Measurements from ENCODE around the gene LGALS16. TPM values are rescaled to one million over a fixed set of nuclear protein-coding genes. Genes with fewer than 3 reads are reported as not detected.

Gene LGALS16
- total RNA-seq, 1 donor from 2014 or later = not detected

DNA sequence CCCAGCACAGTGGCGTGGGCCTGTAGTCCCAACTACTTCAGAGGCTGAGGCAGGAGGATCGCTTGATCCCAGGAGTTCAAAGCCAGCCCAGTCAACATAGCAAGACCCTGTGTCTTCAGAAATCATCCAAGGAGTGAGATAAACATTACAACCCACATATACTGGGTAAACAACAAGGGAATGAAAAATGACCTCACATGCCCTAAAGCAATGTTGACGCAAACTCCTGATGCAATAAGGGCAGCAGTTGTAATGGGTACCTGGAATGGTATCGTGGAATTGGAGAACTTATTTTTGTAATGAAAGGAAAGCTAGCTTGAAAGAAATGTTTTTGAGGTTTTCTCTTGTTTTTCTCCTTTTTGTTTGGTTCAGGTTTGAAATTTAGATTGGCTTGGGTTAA is 24.5 kb upstream of the LGALS16 start:
- TF ChIP-seq, protein P1, sequence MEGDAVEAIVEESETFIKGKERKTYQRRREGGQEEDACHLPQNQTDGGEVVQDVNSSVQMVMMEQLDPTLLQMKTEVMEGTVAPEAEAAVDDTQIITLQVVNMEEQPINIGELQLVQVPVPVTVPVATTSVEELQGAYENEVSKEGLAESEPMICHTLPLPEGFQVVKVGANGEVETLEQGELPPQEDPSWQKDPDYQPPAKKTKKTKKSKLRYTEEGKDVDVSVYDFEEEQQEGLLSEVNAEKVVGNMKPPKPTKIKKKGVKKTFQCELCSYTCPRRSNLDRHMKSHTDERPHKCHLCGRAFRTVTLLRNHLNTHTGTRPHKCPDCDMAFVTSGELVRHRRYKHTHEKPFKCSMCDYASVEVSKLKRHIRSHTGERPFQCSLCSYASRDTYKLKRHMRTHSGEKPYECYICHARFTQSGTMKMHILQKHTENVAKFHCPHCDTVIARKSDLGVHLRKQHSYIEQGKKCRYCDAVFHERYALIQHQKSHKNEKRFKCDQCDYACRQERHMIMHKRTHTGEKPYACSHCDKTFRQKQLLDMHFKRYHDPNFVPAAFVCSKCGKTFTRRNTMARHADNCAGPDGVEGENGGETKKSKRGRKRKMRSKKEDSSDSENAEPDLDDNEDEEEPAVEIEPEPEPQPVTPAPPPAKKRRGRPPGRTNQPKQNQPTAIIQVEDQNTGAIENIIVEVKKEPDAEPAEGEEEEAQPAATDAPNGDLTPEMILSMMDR (IDR thresholded peaks at IDR 0.05; ENCODE audit: insufficient read depth, low read length, severe bottlenecking) = no peak

DNA sequence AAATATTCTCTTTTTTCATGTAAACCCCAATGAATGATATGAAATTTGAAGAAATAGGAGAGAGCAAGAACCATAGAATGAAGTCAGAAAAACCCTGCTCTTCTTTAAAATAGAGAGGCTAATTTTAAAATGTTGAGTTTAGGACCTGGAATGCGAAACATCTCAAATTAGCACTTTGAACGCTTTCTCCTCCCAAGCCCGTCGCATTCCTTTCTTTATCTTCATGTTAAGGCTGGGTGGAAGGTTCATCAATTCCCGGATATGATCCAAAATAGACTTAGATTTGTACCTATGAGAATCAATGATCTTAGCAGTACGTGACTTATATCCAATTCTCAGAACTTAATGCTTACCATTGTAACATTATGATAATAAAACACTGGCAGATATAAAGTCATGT is 24.1 kb upstream of the LGALS16 start:
- DNase-seq (ENCODE audit: low read depth) = no peak
- no peak for FAIRE-seq
- Histone ChIP-seq H3K36me3 (ENCODE audit: control insufficient read depth, insufficient read depth, low read length) (no peaks in the 10 kb centered on the region), H3K4me3 (ENCODE audit: low read depth, low read length) (no peak overlapping the region), H3K27me3 (ENCODE audit: control insufficient read depth, insufficient read depth, low read length) (no peaks in the 10 kb centered on the region)
- TF ChIP-seq, protein P1 (IDR thresholded peaks at IDR 0.05; ENCODE audit: insufficient read depth, low read length, severe bottlenecking) = no peak

More for the DNA sequence above, 24.5 kb upstream of the LGALS16 start:
- Histone ChIP-seq H3K4me3 (ENCODE audit: low read depth, low read length) (no peak overlapping the region), H3K27me3 (ENCODE audit: control insufficient read depth, insufficient read depth, low read length) (no peaks in the 10 kb centered on the region), H3K36me3 (ENCODE audit: control insufficient read depth, insufficient read depth, low read length) (no peaks in the 10 kb centered on the region)
- FAIRE-seq (no peak), DNase-seq (ENCODE audit: low read depth) (peak; percentile 54)

DNA sequence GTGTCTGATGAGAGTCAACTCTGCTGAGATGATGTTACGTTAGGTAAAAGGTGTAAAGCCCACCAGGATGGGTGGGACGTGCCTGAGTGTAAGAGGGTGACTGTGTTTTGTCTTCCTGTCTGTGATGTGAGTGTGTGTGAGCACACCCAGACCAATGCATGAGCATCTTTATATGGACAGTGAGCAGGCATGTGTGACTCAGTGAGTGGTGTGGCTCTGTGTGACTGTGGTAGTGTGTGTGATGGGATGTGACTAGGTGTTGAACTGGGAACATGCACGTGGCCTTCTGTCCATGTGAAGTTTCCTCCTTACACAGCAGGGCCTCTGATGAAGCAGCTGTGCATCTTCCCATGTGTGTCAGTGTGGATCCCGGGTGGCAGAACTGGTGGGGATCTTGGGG is 17.8 kb upstream of the LGALS16 start:
- no peak for DNase-seq (ENCODE audit: low read depth)
- Histone ChIP-seq H3K27me3 (ENCODE audit: control insufficient read depth, insufficient read depth, low read length) (no peaks in the 10 kb centered on the region), H3K36me3 (ENCODE audit: control insufficient read depth, insufficient read depth, low read length) (no peaks in the 10 kb centered on the region), H3K4me3 (ENCODE audit: low read depth, low read length) (no peak overlapping the region)
- FAIRE-seq = peak; percentile 43
- TF ChIP-seq, protein P1 (IDR thresholded peaks at IDR 0.05; ENCODE audit: insufficient read depth, low read length, severe bottlenecking) = no peak

DNA sequence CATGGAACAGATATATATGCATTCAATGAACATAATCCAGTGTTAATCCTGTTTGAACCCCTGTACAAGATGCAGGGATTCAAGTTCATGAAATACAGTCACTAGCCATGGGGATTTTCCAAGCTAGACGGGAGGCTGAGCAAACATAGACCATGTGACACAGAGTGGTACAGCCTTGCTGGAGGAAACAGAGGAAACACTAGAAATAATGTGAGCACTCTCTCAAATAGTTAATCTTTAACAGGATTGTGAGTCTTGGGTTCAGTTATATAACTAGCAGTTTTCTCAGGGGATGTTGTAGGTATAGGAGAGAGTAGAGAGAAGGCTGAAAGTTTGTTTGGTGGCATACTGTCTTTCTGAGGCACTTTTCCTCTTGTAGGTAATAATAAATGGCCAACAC is 13.9 kb upstream of the LGALS16 start:
- DNase-seq (ENCODE audit: low read depth) (no peak), FAIRE-seq (no peak)
- no peak overlapping the region for H3K4me3 ChIP-seq (ENCODE audit: low read depth, low read length)
- no peaks in the 10 kb centered on the region for H3K36me3 ChIP-seq (ENCODE audit: control insufficient read depth, insufficient read depth, low read length)
- H3K27me3 ChIP-seq (ENCODE audit: control insufficient read depth, insufficient read depth, low read length) = no peaks in the 10 kb centered on the region
- TF ChIP-seq, protein P1 (IDR thresholded peaks at IDR 0.05; ENCODE audit: insufficient read depth, low read length, severe bottlenecking) = no peak

DNA sequence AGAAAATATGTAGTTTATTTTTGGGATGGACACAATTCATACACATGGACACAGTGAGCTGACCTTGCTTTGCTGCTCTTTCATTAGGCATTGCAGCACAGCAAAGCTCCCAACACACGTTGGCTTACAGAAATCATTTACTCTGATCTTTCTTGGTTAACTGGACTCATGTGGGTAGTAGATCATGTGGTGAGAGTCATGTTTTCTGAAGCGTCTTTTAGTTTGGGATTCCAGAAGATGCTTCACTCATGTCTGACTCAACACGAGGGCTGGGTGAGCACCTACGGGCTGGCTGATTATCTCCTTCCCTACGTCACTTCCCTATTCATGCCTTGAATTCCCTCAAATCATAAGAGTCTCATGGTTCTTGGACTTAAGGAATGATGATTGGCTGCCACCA is 12.1 kb upstream of the LGALS16 start:
- TF ChIP-seq, protein P1 (IDR thresholded peaks at IDR 0.05; ENCODE audit: insufficient read depth, low read length, severe bottlenecking) = no peak
- Histone ChIP-seq H3K4me3 (ENCODE audit: low read depth, low read length) (no peak overlapping the region), H3K27me3 (ENCODE audit: control insufficient read depth, insufficient read depth, low read length) (no peaks in the 10 kb centered on the region), H3K36me3 (ENCODE audit: control insufficient read depth, insufficient read depth, low read length) (no peaks in the 10 kb centered on the region)
- no peak for FAIRE-seq
- no peak for DNase-seq (ENCODE audit: low read depth)

DNA sequence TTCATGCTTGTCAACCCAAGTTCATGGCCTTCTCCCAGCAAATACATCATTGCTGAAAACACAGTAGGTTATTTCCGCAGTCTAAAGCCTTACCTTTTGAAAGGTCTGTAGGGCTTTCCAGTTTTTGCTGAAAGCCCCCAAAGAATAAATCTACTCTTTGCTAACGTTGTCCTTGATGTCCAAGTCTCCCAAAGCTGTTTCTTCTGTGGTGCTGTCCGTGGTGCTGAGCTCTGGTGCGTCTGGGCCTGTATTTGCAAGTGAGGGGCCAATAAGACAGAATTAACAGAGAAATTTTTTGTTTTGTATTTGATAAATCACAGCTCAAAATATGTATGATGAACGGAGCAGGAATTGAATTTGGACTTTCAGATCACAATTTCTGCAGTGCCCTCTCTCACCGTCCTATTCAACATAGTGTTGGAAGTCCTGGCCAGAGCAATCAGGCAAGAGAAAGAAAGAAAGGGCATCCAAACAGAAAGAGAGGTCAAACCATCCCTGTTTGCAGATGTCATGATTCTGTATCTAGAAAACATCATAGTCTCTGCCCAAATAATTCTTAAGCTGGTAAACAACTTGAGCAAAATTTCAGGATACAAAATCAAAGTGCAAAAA is 9.8 kb upstream of the LGALS16 start:
- FAIRE-seq (no peak), DNase-seq (ENCODE audit: low read depth) (peak; percentile 6)
- Histone ChIP-seq H3K36me3 (ENCODE audit: control insufficient read depth, insufficient read depth, low read length) (no peaks in the 10 kb centered on the region), H3K4me3 (ENCODE audit: low read depth, low read length) (no peak overlapping the region), H3K27me3 (ENCODE audit: control insufficient read depth, insufficient read depth, low read length) (no peaks in the 10 kb centered on the region)
- TF ChIP-seq, protein P1 (IDR thresholded peaks at IDR 0.05; ENCODE audit: insufficient read depth, low read length, severe bottlenecking) = no peak
